Gastroesophageal sphincter (tissue), 4 donors: ENCODE data around the gene UVSSA. TPM values are rescaled to one million over a fixed set of nuclear protein-coding genes. Genes with fewer than 3 reads are reported as not detected.

Experiments
- ATAC-seq: fragments of 150-250 bp; one replicate; pipeline ENCODE4 v1.9.1; 2016; ENCODE audit warnings: mild to moderate bottlenecking, moderate library complexity
- H3K27ac ChIP-seq, 4 donors: fragments of 200-600 bp; sonication (generic) in 3 of 4; 1 replicate in 3 of 4; 2 replicates in 1 of 4; pipeline ENCODE4 v1.5.1; 2016 to 2019
- H3K27me3 ChIP-seq: fragments of 200-600 bp; sonication (generic); one replicate; pipeline ENCODE4 v1.5.1; 2019
- H3K36me3 ChIP-seq, 2 donors: fragments of 200-600 bp; sonication (generic); one replicate each; pipeline ENCODE4 v1.5.1; 2019; ENCODE audit warnings: control low read depth in 1 of 2
- H3K4me1 ChIP-seq, 3 donors: fragments of 200-600 bp; sonication (generic); 1 replicate in 2 of 3; 2 replicates in 1 of 3; pipeline ENCODE4 v1.5.1; 2016 to 2019; ENCODE audit warnings: control low read depth in 2 of 3
- H3K4me3 ChIP-seq, 2 donors: fragments of 200-600 bp; sonication (generic); one replicate each; pipeline ENCODE4 v1.5.1; 2019; ENCODE audit warnings: mild to moderate bottlenecking in 1 of 2, moderate library complexity in 1 of 2
- H3K9me3 ChIP-seq, 3 donors: fragments of 200-600 bp; sonication (generic); one replicate each; pipeline ENCODE4 v1.5.1; 2017 to 2019; ENCODE audit warnings: control low read depth in 2 of 3
- CTCF ChIP-seq, 4 experiments: fragments of 200-600 bp in 2 of 4; fragments of 450-650 bp in 2 of 4; sonication (generic) in 1 of 4; IDR thresholded peaks; one replicate each; pipeline ENCODE4 v1.5.1; 2017 to 2019; ENCODE audit warnings: antibody characterized with exemption in 4 of 4, mild to moderate bottlenecking in 2 of 4, moderate library complexity in 2 of 4
- EP300 ChIP-seq: sonication (generic); formaldehyde crosslinking; IDR thresholded peaks from one replicate; pipeline ENCODE4 v1.6.1; 2017; ENCODE audit warnings: antibody characterized with exemption, mild to moderate bottlenecking
- POLR2A ChIP-seq, 2 donors: fragments of 450-650 bp; IDR thresholded peaks; one replicate each; pipeline ENCODE4 v1.6.1; 2017; ENCODE audit warnings: antibody characterized with exemption in 2 of 2, mild to moderate bottlenecking in 2 of 2, moderate library complexity in 1 of 2
- POLR2AphosphoS5 ChIP-seq: sonication (generic); formaldehyde crosslinking; IDR thresholded peaks from one replicate; pipeline ENCODE4 v1.6.1; 2017; ENCODE audit warnings: antibody characterized with exemption
- WGBS, 2 donors: methylation state at CpG; one replicate each; pipeline ENCODE4 v1.1.5; 2018; ENCODE audit warnings: low coverage in 1 of 2; 5-methylcytosine and 5-hydroxymethylcytosine counted together
- total RNA-seq, 4 donors: library from RNA; depleted of rRNA; stranded (reverse); fragments of >200 nt; gene quantifications; one replicate each; pipeline ENCODE4 v1.1.0, GENCODE V29; 2016

Gene UVSSA
- total RNA-seq, 4 donors from 2014 or later: 3.1 to 24.1 (median 9.9) TPM

GRCh38 chr4:1354983-1355275 is 7.9 kb downstream of the UVSSA start:
- peaks cover 0 to 25% (median 5%) of the 10 kb centered on the region in 3 donors for H3K4me1 ChIP-seq
- H3K9me3 ChIP-seq: no peaks in the 10 kb centered on the region
- no peak overlapping the region for H3K4me3 ChIP-seq
- no peaks in the 10 kb centered on the region for H3K27me3 ChIP-seq
- WGBS, 2 donors: 92% methylated on average over 3 of the region's 18 CpGs; no CpG with 5 or more reads in 1 of the 2 donors
- TF ChIP-seq POLR2AphosphoS5: no peak
- no peak for TF ChIP-seq CTCF (IDR thresholded peaks at IDR 0.05)
- no peak for TF ChIP-seq EP300
- TF ChIP-seq POLR2A (IDR thresholded peaks at IDR 0.05): no peak
- peaks cover 0 to 85% of the 10 kb centered on the region in 2 donors for H3K36me3 ChIP-seq
- no peak for ATAC-seq
- H3K27ac ChIP-seq: no peak overlapping the region

GRCh38 chr4:1355378-1355777 is 8.4 kb downstream of the UVSSA start:
- H3K4me3 ChIP-seq: no peak overlapping the region
- peaks cover 0 to 85% of the 10 kb centered on the region in 2 donors for H3K36me3 ChIP-seq
- ATAC-seq: no peak
- H3K9me3 ChIP-seq: no peaks in the 10 kb centered on the region
- no peak for TF ChIP-seq POLR2A (IDR thresholded peaks at IDR 0.05)
- TF ChIP-seq EP300: no peak
- no peak for TF ChIP-seq CTCF (IDR thresholded peaks at IDR 0.05)
- TF ChIP-seq POLR2AphosphoS5: no peak
- WGBS, 2 donors: 100% methylated on average over 1 of the region's 14 CpGs; no CpG with 5 or more reads in 1 of the 2 donors
- H3K27ac ChIP-seq: no peak overlapping the region
- peaks cover 0 to 20% (median 5%) of the 10 kb centered on the region in 3 donors for H3K4me1 ChIP-seq
- H3K27me3 ChIP-seq: no peaks in the 10 kb centered on the region

GRCh38 chr4:1356181-1356998 is 9.4 kb downstream of the UVSSA start:
- Histone ChIP-seq H3K4me1 (peaks cover 0 to 18% (median 5%) of the 10 kb centered on the region in 3 donors), H3K36me3 (peaks cover 0 to 92% of the 10 kb centered on the region in 2 donors), H3K9me3 (no peaks in the 10 kb centered on the region), H3K4me3 (no peak overlapping the region), H3K27me3 (no peaks in the 10 kb centered on the region), H3K27ac (no peak overlapping the region)
- WGBS, 2 donors: 32 to 62% methylated on average over 2 to 9 of the region's 28 CpGs
- TF ChIP-seq CTCF (IDR thresholded peaks at IDR 0.05) (peak in 3 of 4 experiments; percentile 63 to 90 (median 68)), POLR2AphosphoS5 (no peak), POLR2A (IDR thresholded peaks at IDR 0.05) (no peak)
- no peak for ATAC-seq

- H3K36me3 ChIP-seq: peaks cover 0 to 93% of the 10 kb centered on the region in 2 donors
- 93% methylated on average over 3 of the region's 27 CpGs; no CpG with 5 or more reads in 1 of the 2 donors for WGBS, 2 donors
These were observed 10.6 kb downstream of the UVSSA start for GRCh38 chr4:1357356-1358248.

GRCh38 chr4:1358421-1359143 is 11.6 kb downstream of the UVSSA start:
- peaks cover 0 to 90% of the 10 kb centered on the region in 2 donors for H3K36me3 ChIP-seq

More at GRCh38 chr4:1357356-1358248, 10.6 kb downstream of the UVSSA start:
- no peaks in the 10 kb centered on the region for H3K9me3 ChIP-seq
- no peaks in the 10 kb centered on the region for H3K27me3 ChIP-seq
- no peak overlapping the region for H3K4me3 ChIP-seq
- TF ChIP-seq POLR2AphosphoS5: no peak
- ATAC-seq: no peak
- H3K4me1 ChIP-seq: peaks cover 0 to 8% (median 0%) of the 10 kb centered on the region in 3 donors
- H3K27ac ChIP-seq: no peak overlapping the region

More at GRCh38 chr4:1358421-1359143, 11.6 kb downstream of the UVSSA start:
- H3K27ac ChIP-seq: no peak overlapping the region
- H3K4me1 ChIP-seq: peaks cover 0 to 8% (median 0%) of the 10 kb centered on the region in 3 donors
- 94% methylated on average over 28 of the region's 38 CpGs; no CpG with 5 or more reads in 1 of the 2 donors for WGBS, 2 donors
- no peaks in the 10 kb centered on the region for H3K9me3 ChIP-seq
- TF ChIP-seq POLR2A (IDR thresholded peaks at IDR 0.05) (no peak), POLR2AphosphoS5 (no peak), EP300 (no peak), CTCF (IDR thresholded peaks at IDR 0.05) (no peak)
- H3K27me3 ChIP-seq: no peaks in the 10 kb centered on the region
- ATAC-seq: no peak
- H3K4me3 ChIP-seq: no peak overlapping the region
